Fibroblast of villous mesenchyme (primary cell): ENCODE measurements around the gene STRBP. TPM values are rescaled to one million over a fixed set of nuclear protein-coding genes. Genes with fewer than 3 reads are reported as not detected.
A peak's percentile ranks its signal among the peaks of the same experiment; 100 is the strongest.

ENCODE experiments used
- DNase-seq: peaks from one replicate; pipeline ENCODE4 v3.0.0-alpha.2; 2010; ENCODE audit warnings: low read depth
- H3K4me3 ChIP-seq: 2 replicates; pipeline ENCODE4 v1.5.1; 2011; ENCODE audit warnings: low read depth, mild to moderate bottlenecking, low read length
- CTCF ChIP-seq: IDR thresholded peaks from 2 replicates; pipeline ENCODE4 v1.5.1; 2012; ENCODE audit warnings: low read depth, mild to moderate bottlenecking, low read length; ENCODE audit not compliant: insufficient read depth
- total RNA-seq: library from RNA; depleted of rRNA; stranded (reverse); fragments of >200 nt; gene quantifications from 2 replicates; pipeline ENCODE4 v1.2.3, GENCODE V29; 2012

The STRBP gene
- total RNA-seq, 1 donor, result 4.3 TPM

- H3K4me3 ChIP-seq, result no peak overlapping the region
- DNase-seq, result no peak
- no peak for TF ChIP-seq CTCF
These were observed 895 bp upstream of the STRBP start for GRCh38 chr9:123269281-123269680.

- peak overlapping the region; percentile 64 for H3K4me3 ChIP-seq
- DNase-seq, result no peak
- no peak for TF ChIP-seq CTCF
These were observed 254 bp downstream of the STRBP start for GRCh38 chr9:123268199-123268464.

- DNase-seq, result no peak
- peak overlapping the region; percentile 64 for H3K4me3 ChIP-seq
- no peak for TF ChIP-seq CTCF
These were observed 746 bp downstream of the STRBP start for GRCh38 chr9:123267481-123268198.

GRCh38 chr9:123266655-123267399 is 1.6 kb downstream of the STRBP start:
- H3K4me3 ChIP-seq, result no peak overlapping the region
- no peak for TF ChIP-seq CTCF
- no peak for DNase-seq

- DNase-seq, result no peak
- H3K4me3 ChIP-seq, result no peak overlapping the region
- TF ChIP-seq CTCF, result no peak
These were observed 2.6 kb downstream of the STRBP start for GRCh38 chr9:123265833-123266232.

- no peak for TF ChIP-seq CTCF
- no peak for DNase-seq
- H3K4me3 ChIP-seq, result no peak overlapping the region
These were observed 5.2 kb downstream of the STRBP start for GRCh38 chr9:123263227-123263626.

- TF ChIP-seq CTCF, result no peak
- no peak for DNase-seq
- H3K4me3 ChIP-seq, result no peak overlapping the region
These were observed 6.0 kb downstream of the STRBP start for GRCh38 chr9:123262338-123262737.
